Loucy (cell line): ENCODE data around the gene FAM131C.
A peak's percentile ranks its signal among the peaks of the same experiment; 100 is the strongest.

Experiments used
- H2AFZ ChIP-seq: fragments of 200-600 bp; sonication (generic); 2 replicates; pipeline ENCODE4 v1.6.0; 2016; ENCODE audit warnings: antibody characterized with exemption, mild to moderate bottlenecking, low read length, moderate library complexity
- H3F3A ChIP-seq: fragments of 200-600 bp; 2 replicates; pipeline ENCODE4 v1.6.0; 2016; ENCODE audit warnings: antibody characterized with exemption, low read depth, mild to moderate bottlenecking
- H3K27me3 ChIP-seq: fragments of 200-600 bp; sonication (generic); 2 replicates; pipeline ENCODE4 v1.6.1; 2014; ENCODE audit warnings: low read length, mild to moderate bottlenecking; ENCODE audit not compliant: insufficient read depth, poor library complexity, severe bottlenecking
- H3K36me3 ChIP-seq: fragments of 200-600 bp; sonication (generic); 2 replicates; pipeline ENCODE4 v1.6.1; 2016; ENCODE audit warnings: low read length; ENCODE audit not compliant: insufficient read depth
- H3K4me1 ChIP-seq: fragments of 200-600 bp; sonication (generic); 2 replicates; pipeline ENCODE4 v1.5.1; 2014; ENCODE audit warnings: low read length, mild to moderate bottlenecking; ENCODE audit not compliant: insufficient read depth, poor library complexity, severe bottlenecking
- H3K4me2 ChIP-seq: fragments of 200-600 bp; sonication (generic); 2 replicates; pipeline ENCODE4 v1.6.0; 2014; ENCODE audit warnings: antibody characterized with exemption, low read length, low read depth, mild to moderate bottlenecking; ENCODE audit not compliant: poor library complexity, severe bottlenecking
- H3K4me3 ChIP-seq: fragments of 200-600 bp; sonication (generic); 2 replicates; pipeline ENCODE4 v1.5.1; 2014; ENCODE audit warnings: low read length, mild to moderate bottlenecking, mixed read lengths; ENCODE audit not compliant: poor library complexity, severe bottlenecking
- H3K79me2 ChIP-seq: fragments of 200-600 bp; sonication (generic); 2 replicates; pipeline ENCODE4 v1.6.1; 2014; ENCODE audit warnings: low read length; ENCODE audit not compliant: insufficient read depth
- H3K9ac ChIP-seq: fragments of 200-600 bp; sonication (generic); 2 replicates; pipeline ENCODE4 v1.6.0; 2014; ENCODE audit warnings: mild to moderate bottlenecking, low read depth, low read length, moderate library complexity; ENCODE audit not compliant: poor library complexity, severe bottlenecking
- H3K9me2 ChIP-seq: fragments of 200-600 bp; sonication (generic); replicated peaks from 2 replicates; pipeline ENCODE4 v1.6.1; 2016; ENCODE audit warnings: low read depth, low read length, mixed read lengths
- H3K9me3 ChIP-seq: fragments of 200-600 bp; sonication (generic); 2 replicates; pipeline ENCODE4 v1.6.1; 2014; ENCODE audit warnings: mild to moderate bottlenecking, antibody characterized with exemption, low read length, low read depth; ENCODE audit not compliant: insufficient read depth
- H4K20me1 ChIP-seq: fragments of 200-600 bp; sonication (generic); 2 replicates; pipeline ENCODE4 v1.6.0; 2014; ENCODE audit warnings: antibody characterized with exemption, low read length, mild to moderate bottlenecking; ENCODE audit not compliant: insufficient read depth, poor library complexity, severe bottlenecking
- CTCF ChIP-seq: fragments of 200-600 bp; sonication (generic); conservative IDR thresholded peaks from 2 replicates; pipeline ENCODE4 v1.5.1; 2014; ENCODE audit warnings: mild to moderate bottlenecking, antibody characterized with exemption, low read length
- EZH2phosphoT487 ChIP-seq: fragments of 200-600 bp; IDR thresholded peaks from 2 replicates; pipeline ENCODE4 v1.6.1; 2018; ENCODE audit warnings: antibody characterized with exemption, mild to moderate bottlenecking, moderate library complexity, borderline replicate concordance

Gene FAM131C

GRCh38 chr1:16078925-16079656 is 5.6 kb upstream of the FAM131C start:
- peaks cover 5% of the 10 kb centered on the region for H3K4me1 ChIP-seq
- no peaks in the 10 kb centered on the region for H3K79me2 ChIP-seq
- H3K9me3 ChIP-seq = no peaks in the 10 kb centered on the region
- H3K36me3 ChIP-seq = no peaks in the 10 kb centered on the region
- H3K4me3 ChIP-seq = peak overlapping the region; percentile 50
- H3K9ac ChIP-seq = peak overlapping the region; percentile 23
- H3K27me3 ChIP-seq = no peaks in the 10 kb centered on the region
- no peaks in the 10 kb centered on the region for H3K9me2 ChIP-seq
- H3F3A ChIP-seq = no peaks in the 10 kb centered on the region
- H3K4me2 ChIP-seq = peak overlapping the region; percentile 58
- no peaks in the 10 kb centered on the region for H4K20me1 ChIP-seq
- H2AFZ ChIP-seq = peak overlapping the region; percentile 96
- no peak for TF ChIP-seq EZH2phosphoT487
- TF ChIP-seq CTCF = peak; percentile 90

DNA sequence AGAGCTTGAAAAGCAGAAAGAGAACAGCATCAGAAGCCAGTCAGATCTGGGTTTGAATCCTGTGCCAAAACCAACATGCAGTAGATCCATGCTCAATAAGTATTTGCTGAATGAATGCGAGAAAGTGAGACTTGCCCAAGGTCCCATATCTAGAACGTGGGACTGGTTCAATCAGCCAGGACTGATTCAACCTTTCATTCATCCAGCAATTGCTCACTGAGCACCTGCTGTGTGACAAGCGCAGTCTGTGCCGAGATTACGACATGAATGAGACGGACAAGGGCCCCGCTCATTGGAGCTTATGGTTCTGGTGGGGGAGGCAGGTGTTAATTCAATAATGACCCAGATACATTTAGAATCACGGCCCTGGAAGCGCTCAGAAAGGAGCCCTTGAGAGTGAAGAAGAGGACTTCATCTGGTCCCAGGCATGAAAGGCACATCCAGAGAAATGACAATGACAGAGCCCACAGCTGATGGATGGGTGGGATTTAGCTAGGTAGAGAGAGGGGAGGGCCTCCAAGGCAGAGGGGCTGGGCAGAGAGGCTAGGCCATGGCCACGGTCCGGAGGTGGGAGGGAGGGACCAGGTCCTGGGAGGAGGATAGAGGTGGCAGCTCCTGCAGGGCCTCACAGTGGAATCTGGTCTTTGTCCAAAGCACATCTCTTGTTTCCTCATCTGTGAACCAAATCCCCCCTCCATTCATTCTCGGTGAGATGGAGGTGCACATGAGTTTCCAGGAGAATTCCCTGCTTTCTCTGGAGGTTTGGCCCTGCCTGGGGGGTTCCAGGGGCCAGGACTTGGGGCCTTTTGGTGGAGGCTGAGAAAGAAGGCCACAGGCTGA is 4.2 kb upstream of the FAM131C start:
- Histone ChIP-seq H3K9me2 (no peaks in the 10 kb centered on the region), H3K9me3 (no peaks in the 10 kb centered on the region), H2AFZ (no peak overlapping the region), H3F3A (no peaks in the 10 kb centered on the region), H3K4me1 (peaks cover 5% of the 10 kb centered on the region), H3K4me3 (no peak overlapping the region), H3K27me3 (no peaks in the 10 kb centered on the region), H4K20me1 (no peaks in the 10 kb centered on the region), H3K79me2 (no peaks in the 10 kb centered on the region), H3K4me2 (no peak overlapping the region), H3K9ac (no peak overlapping the region), H3K36me3 (no peaks in the 10 kb centered on the region)
- TF ChIP-seq CTCF = no peak
- TF ChIP-seq EZH2phosphoT487 = no peak

GRCh38 chr1:16076865-16077238 is 3.4 kb upstream of the FAM131C start:
- no peaks in the 10 kb centered on the region for H4K20me1 ChIP-seq
- H3K4me2 ChIP-seq = no peak overlapping the region
- TF ChIP-seq CTCF = no peak
- no peak for TF ChIP-seq EZH2phosphoT487
- peaks cover 5% of the 10 kb centered on the region for H3K4me1 ChIP-seq
- no peaks in the 10 kb centered on the region for H3K36me3 ChIP-seq
- no peaks in the 10 kb centered on the region for H3K9me3 ChIP-seq
- H3K27me3 ChIP-seq = no peaks in the 10 kb centered on the region
- no peak overlapping the region for H3K9ac ChIP-seq
- no peaks in the 10 kb centered on the region for H3K9me2 ChIP-seq
- H3F3A ChIP-seq = no peaks in the 10 kb centered on the region
- H3K79me2 ChIP-seq = no peaks in the 10 kb centered on the region
- no peak overlapping the region for H2AFZ ChIP-seq
- H3K4me3 ChIP-seq = no peak overlapping the region
